ENCODE measurements around the gene SPP2.

Gene SPP2

GRCh38 chr2:234038076-234038802, 12.3 kb upstream of the SPP2 start:
- no peak for DNase-seq (ENCODE audit: low read depth)

- peak; percentile 49 for DNase-seq (ENCODE audit: low read depth)
Measured at GRCh38 chr2:234044157-234044556, 6.3 kb upstream of the SPP2 start.

- no peak for DNase-seq (ENCODE audit: low read depth)
Measured at GRCh38 chr2:234046521-234046920, 4.0 kb upstream of the SPP2 start.

GRCh38 chr2:234047361-234047760, 3.1 kb upstream of the SPP2 start:
- DNase-seq (ENCODE audit: low read depth): no peak

- DNase-seq (ENCODE audit: low read depth): no peak
Measured at GRCh38 chr2:234048049-234048448, 2.5 kb upstream of the SPP2 start.

- no peak for DNase-seq (ENCODE audit: low read depth)
Measured at GRCh38 chr2:234051374-234052070, 1.0 kb downstream of the SPP2 start.

- DNase-seq (ENCODE audit: low read depth): no peak
Measured at GRCh38 chr2:234058881-234059280, 8.4 kb downstream of the SPP2 start.

- no peak for DNase-seq (ENCODE audit: low read depth)
Measured at GRCh38 chr2:234060236-234060635, 9.7 kb downstream of the SPP2 start.

- no peak for DNase-seq (ENCODE audit: low read depth)
Measured at GRCh38 chr2:234061624-234062257, 11.2 kb downstream of the SPP2 start.

- DNase-seq (ENCODE audit: low read depth): no peak
Measured at GRCh38 chr2:234066587-234066986, 16.1 kb downstream of the SPP2 start.

GRCh38 chr2:234071664-234072063, 21.2 kb downstream of the SPP2 start:
- no peak for DNase-seq (ENCODE audit: low read depth)

GRCh38 chr2:234072454-234072853, 22.0 kb downstream of the SPP2 start:
- no peak for DNase-seq (ENCODE audit: low read depth)

GRCh38 chr2:234074751-234075517, 24.4 kb downstream of the SPP2 start:
- DNase-seq (ENCODE audit: low read depth): no peak

- DNase-seq (ENCODE audit: low read depth): no peak
Measured at GRCh38 chr2:234075518-234075915, 25.0 kb downstream of the SPP2 start.

- no peak for DNase-seq (ENCODE audit: low read depth)
Measured at GRCh38 chr2:234075947-234076346, 25.4 kb downstream of the SPP2 start.

- no peak for DNase-seq (ENCODE audit: low read depth)
Measured at GRCh38 chr2:234076451-234076850, 25.9 kb downstream of the SPP2 start.

GRCh38 chr2:234078129-234078528, 27.6 kb downstream of the SPP2 start:
- no peak for DNase-seq (ENCODE audit: low read depth)

GRCh38 chr2:234081970-234082822, 31.7 kb downstream of the SPP2 start:
- DNase-seq (ENCODE audit: low read depth): no peak

GRCh38 chr2:234083572-234084348, 33.3 kb downstream of the SPP2 start:
- DNase-seq (ENCODE audit: low read depth): no peak

GRCh38 chr2:234091432-234091879, 41.0 kb downstream of the SPP2 start:
- DNase-seq (ENCODE audit: low read depth): no peak

- DNase-seq (ENCODE audit: low read depth): no peak
Measured at GRCh38 chr2:234091883-234092282, 41.4 kb downstream of the SPP2 start.

Data from GM04503 (cell line).